SK-N-SH (cell line): ENCODE data around the gene ABHD12. TPM values are rescaled to one million over a fixed set of nuclear protein-coding genes. Genes with fewer than 3 reads are reported as not detected.

Experiments used
- CTCF ChIA-PET: fragments of 300-600, 350-600 bp; formaldehyde crosslinking; extraction: SDS; loops from one replicate; lab custom pipeline; 2021; lab: Yijun Ruan, JAX
- POLR2A ChIA-PET: fragments of 350-600 bp; sonication (Branson Sonifier 250); formaldehyde crosslinking; extraction: SDS; loops from one replicate; lab custom pipeline; 2020; ENCODE audit warnings: antibody characterized with exemption, inconsistent platforms; lab: Yijun Ruan, JAX
- DNase-seq: peaks from one replicate; pipeline ENCODE4 v3.0.0; 2012
- H2AFZ ChIP-seq: fragments of 200-600 bp; sonication (generic); 2 replicates; pipeline ENCODE4 v1.8.1; 2016; ENCODE audit warnings: antibody characterized with exemption, mild to moderate bottlenecking, low read depth
- H3F3A ChIP-seq: fragments of 200-600 bp; sonication (generic); replicated peaks from 2 replicates; pipeline ENCODE3; 2016; ENCODE audit warnings: antibody characterized with exemption, mild to moderate bottlenecking; ENCODE audit not compliant: insufficient read depth
- H3K27ac ChIP-seq, 2 experiments: fragments of 200-500 bp in 1 of 2; fragments of 200-600 bp in 1 of 2; sonication (Bioruptor generic) in 1 of 2; sonication (generic), shearing (Covaris generic) in 1 of 2; 2 replicates each; pipeline versions ENCODE4 v1.5.1 to v1.6.1; 2014 to 2016; ENCODE audit warnings: low read depth in 2 of 2, inconsistent platforms in 1 of 2, low read length in 1 of 2, mild to moderate bottlenecking in 1 of 2, mixed read lengths in 1 of 2
- H3K27me3 ChIP-seq: fragments of 200-600 bp; sonication (generic), shearing (Covaris generic); 2 replicates; pipeline ENCODE4 v1.6.1; 2016; ENCODE audit warnings: mixed run types; ENCODE audit not compliant: insufficient read depth
- H3K36me3 ChIP-seq, 2 experiments: fragments of 200-500 bp in 1 of 2; fragments of 200-600 bp in 1 of 2; sonication (Bioruptor generic) in 1 of 2; sonication (generic) in 1 of 2; replicated peaks in 1 of 2; 2 replicates each; pipeline versions ENCODE3 to v1.5.1; 2014 to 2016; ENCODE audit warnings: low read length in 1 of 2, mild to moderate bottlenecking in 1 of 2; ENCODE audit not compliant: insufficient read depth in 2 of 2, control insufficient read depth in 1 of 2
- H3K4me1 ChIP-seq, 2 experiments: fragments of 200-500 bp in 1 of 2; fragments of 200-600 bp in 1 of 2; sonication (Bioruptor generic) in 1 of 2; sonication (generic), shearing (Covaris generic) in 1 of 2; 2 replicates each; pipeline versions ENCODE4 v1.5.1 to v1.6.1; 2014 to 2016; ENCODE audit warnings: low read depth in 1 of 2, low read length in 1 of 2, mixed run types in 1 of 2; ENCODE audit not compliant: insufficient read depth in 2 of 2, control insufficient read depth in 1 of 2
- H3K4me2 ChIP-seq: fragments of 200-600 bp; sonication (generic), shearing (Covaris generic); 2 replicates; pipeline ENCODE4 v1.6.1; 2017; ENCODE audit warnings: mixed run types
- H3K4me3 ChIP-seq, 2 experiments: fragments of 200-500 bp in 1 of 2; fragments of 200-600 bp in 1 of 2; sonication (Bioruptor generic) in 1 of 2; sonication (generic), shearing (Covaris generic) in 1 of 2; 2 replicates each; pipeline versions ENCODE4 v1.5.1 to v1.8.1; 2014 to 2016; ENCODE audit warnings: low read depth in 2 of 2, inconsistent platforms in 1 of 2, low read length in 1 of 2, mild to moderate bottlenecking in 1 of 2, mixed read lengths in 1 of 2, moderate library complexity in 1 of 2
- H3K79me2 ChIP-seq: fragments of 200-600 bp; sonication (generic); 2 replicates; pipeline ENCODE4 v1.8.1; 2017; ENCODE audit warnings: mild to moderate bottlenecking; ENCODE audit not compliant: insufficient read depth
- H3K9ac ChIP-seq: fragments of 200-600 bp; sonication (generic); 2 replicates; pipeline ENCODE4 v1.6.1; 2017; ENCODE audit warnings: mixed run types
- H3K9me2 ChIP-seq: fragments of 200-600 bp; sonication (generic); 2 replicates; pipeline ENCODE4 v1.6.1; 2017; ENCODE audit warnings: mixed run types
- H3K9me3 ChIP-seq: fragments of 200-600 bp; sonication (generic); 2 replicates; pipeline ENCODE4 v1.6.1; 2017; ENCODE audit warnings: mixed run types, mild to moderate bottlenecking, moderate library complexity
- H4K20me1 ChIP-seq: fragments of 200-600 bp; sonication (generic); 2 replicates; pipeline ENCODE4 v1.6.1; 2017; ENCODE audit warnings: mild to moderate bottlenecking, mixed run types; ENCODE audit not compliant: insufficient read depth
- JUND ChIP-seq: IDR thresholded peaks from 2 replicates; pipeline ENCODE4 v1.4.0; 2012
- MAX ChIP-seq: IDR thresholded peaks from 2 replicates; pipeline ENCODE4 v1.4.0; 2012; ENCODE audit warnings: low read depth
- REST ChIP-seq: IDR thresholded peaks from 2 replicates; pipeline ENCODE4 v1.6.1; 2012; ENCODE audit warnings: mild to moderate bottlenecking, low read depth, low read length, moderate library complexity
- RXRA ChIP-seq: IDR thresholded peaks from 2 replicates; pipeline ENCODE4 v1.4.0; 2012; ENCODE audit warnings: low read depth, mild to moderate bottlenecking, borderline replicate concordance
- TAF1 ChIP-seq: IDR thresholded peaks from 2 replicates; pipeline ENCODE4 v1.6.1; 2012; ENCODE audit warnings: low read depth, mild to moderate bottlenecking, low read length, moderate library complexity, borderline replicate concordance
- WGBS: methylation state at CpG from one replicate; pipeline ENCODE4 v1.1.6; 2017; ENCODE audit warnings: low lambda C conversion rate; 5-methylcytosine and 5-hydroxymethylcytosine counted together
- polyA plus RNA-seq, 3 experiments: library from polyadenylated mRNA; depleted of rRNA; stranded (reverse); fragments of >200 nt; gene quantifications; 2 replicates each; pipeline ENCODE4 v1.2.3, GENCODE V29; 2012

Gene ABHD12
- polyA plus RNA-seq, 1 of the 3 experiments (the other 2 are of a cell fraction) = 33.5 TPM

DNA sequence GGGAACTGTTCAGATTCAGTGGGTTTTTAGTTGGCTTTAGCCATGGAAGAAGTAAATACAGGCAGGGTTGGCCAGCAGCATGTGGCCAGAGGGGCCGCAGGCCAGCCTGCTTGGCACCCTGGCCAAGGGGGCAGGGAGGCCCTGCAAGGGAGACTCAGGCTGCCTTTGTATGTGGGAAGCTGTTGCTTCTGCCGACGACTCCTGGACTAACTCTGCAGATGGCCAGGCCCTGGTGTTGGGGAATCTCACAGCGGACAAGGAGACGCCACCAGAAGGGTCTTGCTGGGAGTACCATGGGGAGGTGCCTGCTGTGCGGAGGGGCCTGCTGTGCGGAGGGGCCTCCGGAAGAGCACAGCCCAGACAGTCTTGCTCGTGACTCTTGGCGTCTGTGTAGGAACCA lies 117.6 kb downstream of the ABHD12 start:
- 0 out of 2 replicates have a peak, but pooled peaks cover 5% of the 10 kb centered on the region for H4K20me1 ChIP-seq
- H3F3A ChIP-seq = no peaks in the 10 kb centered on the region
- WGBS = 98% methylated on average over 10 of the region's 10 CpGs
- H3K79me2 ChIP-seq = peaks cover 23% of the 10 kb centered on the region; the same call in 1 of the 2 replicates
- H3K36me3 ChIP-seq = peaks cover 32 to 67% of the 10 kb centered on the region in 2 experiments
- H3K27ac ChIP-seq = no peak overlapping the region
- no peaks in the 10 kb centered on the region for H3K9me2 ChIP-seq
- H3K4me1 ChIP-seq = peaks cover 0 to 10% of the 10 kb centered on the region in 2 experiments; a peak in 1 of 4 replicates
- H2AFZ ChIP-seq = no peak overlapping the region
- no peak for TF ChIP-seq MAX
- CTCF ChIA-PET = no interaction called here
- no peak overlapping the region for H3K9ac ChIP-seq
- no peak overlapping the region for H3K4me2 ChIP-seq
- DNase-seq = no peak
- H3K4me3 ChIP-seq = no peak overlapping the region
- no peaks in the 10 kb centered on the region for H3K27me3 ChIP-seq
- H3K9me3 ChIP-seq = no peaks in the 10 kb centered on the region
- POLR2A ChIA-PET = interaction anchor here (1.1 kb wide), 1 partner anchor 118 kb away, joined by 3 read pairs; no protein-coding TSS in a partner anchor

- Histone ChIP-seq H3K27me3 (no peaks in the 10 kb centered on the region), H3K9me2 (no peaks in the 10 kb centered on the region), H3F3A (no peaks in the 10 kb centered on the region), H2AFZ (no peak overlapping the region), H3K9ac (no peak overlapping the region), H3K27ac (no peak overlapping the region), H3K4me2 (no peak overlapping the region), H3K79me2 (peaks cover 28% of the 10 kb centered on the region; the same call in 1 of the 2 replicates), H3K9me3 (no peaks in the 10 kb centered on the region), H3K4me1 (peaks cover 0 to 10% of the 10 kb centered on the region in 2 experiments; a peak in 1 of 4 replicates), H4K20me1 (peaks cover 8% of the 10 kb centered on the region; the same call in 1 of the 2 replicates), H3K36me3 (peaks cover 32 to 62% of the 10 kb centered on the region in 2 experiments), H3K4me3 (no peak overlapping the region)
- POLR2A ChIA-PET = interaction anchor here (1.1 kb wide), 1 partner anchor 119 kb away, joined by 3 read pairs; no protein-coding TSS in a partner anchor
- WGBS = 93% methylated on average over 19 of the region's 19 CpGs
- no peak for DNase-seq
- CTCF ChIA-PET = interaction anchor here (0.7 to 1.3 kb wide), 2 partner anchors 18 to 93 kb away, joined by 3 to 4 read pairs; no protein-coding TSS in a partner anchor
- TF ChIP-seq JUND (no peak), RXRA (no peak), REST (no peak), TAF1 (no peak)
These were observed 118.2 kb downstream of the ABHD12 start for GRCh38 chr20:25272223-25273000.
